Eye (tissue), 1 donor: ENCODE measurements around the gene PTPRN2.
"Not testable (repeated sequence)": the region's sequence is repeated elsewhere in the genome, so short reads cannot be mapped to it uniquely, and the experiment has no call there.

Source experiments
- DNase-seq: peaks from one replicate; pipeline ENCODE4 v3.0.0-alpha.2; 2015

The PTPRN2 gene

DNA sequence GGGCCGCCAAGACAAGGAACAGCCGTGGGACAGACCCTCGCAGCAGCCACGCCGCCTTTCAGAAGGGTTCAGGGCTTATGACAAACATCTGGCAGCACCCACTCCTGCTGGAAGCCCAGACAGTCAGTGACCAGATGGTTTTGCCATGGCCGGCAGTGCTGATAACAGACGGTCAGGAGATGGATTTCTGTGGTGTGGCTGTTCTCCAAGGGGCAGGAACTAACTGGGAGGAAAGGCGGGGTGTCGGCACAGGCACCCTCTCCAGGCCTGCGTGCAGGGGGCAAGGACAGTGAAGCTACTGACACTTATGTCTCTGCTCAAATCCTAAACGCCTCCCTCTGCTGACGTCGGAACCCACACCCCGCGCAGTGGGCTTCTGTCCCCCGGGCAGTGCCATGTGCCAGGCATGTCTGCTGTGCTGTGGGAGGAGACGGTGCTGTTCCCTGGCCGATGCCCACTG, 834.8 kb downstream of the PTPRN2 start:
- no peak for DNase-seq

GRCh38 chr7:157751951-157752673, 835.5 kb downstream of the PTPRN2 start:
- DNase-seq, result no peak

- peak; percentile 87 for DNase-seq
These were observed 836.2 kb downstream of the PTPRN2 start for GRCh38 chr7:157751406-157751805.

- no peak for DNase-seq
These were observed 837.3 kb downstream of the PTPRN2 start for GRCh38 chr7:157750291-157750690.

DNA sequence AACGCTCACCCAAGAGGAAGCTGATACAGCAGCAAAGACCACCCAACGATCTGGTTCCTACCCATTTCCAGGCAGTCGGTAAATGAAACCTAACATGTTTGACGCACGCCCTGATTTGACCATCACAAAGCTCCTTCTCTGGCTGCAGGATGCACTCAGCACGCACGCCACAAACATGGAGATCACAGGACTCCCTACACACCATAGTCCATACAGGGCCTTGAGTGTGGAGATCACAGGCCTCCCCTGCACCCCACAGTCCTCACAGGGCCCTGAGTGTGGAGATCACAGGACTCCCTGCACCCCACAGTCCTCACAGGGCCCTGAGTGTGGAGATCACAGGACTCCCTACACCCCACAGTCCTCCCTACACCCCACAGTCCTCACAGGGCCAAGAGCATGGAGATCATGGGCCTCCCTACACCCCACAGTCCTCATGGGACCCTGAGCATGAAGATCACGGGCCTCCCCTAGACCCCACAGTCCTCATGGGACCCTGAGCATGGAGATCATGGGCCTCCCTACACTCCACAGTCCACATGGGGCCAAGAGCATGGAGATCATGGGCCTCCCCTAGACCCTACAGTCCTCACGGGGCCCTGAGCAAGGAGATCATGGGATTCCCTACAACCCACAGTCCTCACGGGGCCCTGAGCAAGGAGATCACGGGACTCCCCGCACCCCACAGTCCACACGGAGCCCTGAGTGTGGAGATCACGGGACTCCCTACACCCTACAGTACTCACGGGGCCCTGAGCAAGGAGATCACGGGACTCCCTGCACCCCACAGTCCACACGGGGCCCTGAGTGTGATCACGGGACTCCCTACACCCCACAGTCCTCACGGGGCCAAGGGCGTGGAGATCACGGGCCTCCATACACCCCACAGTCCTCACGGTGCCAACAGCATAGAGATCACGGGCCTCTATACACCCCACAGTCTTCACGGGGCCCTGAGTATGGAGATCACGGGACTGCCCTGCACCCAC, 841.6 kb downstream of the PTPRN2 start:
- no peak for DNase-seq

- DNase-seq, result no peak
These were observed 842.6 kb downstream of the PTPRN2 start for GRCh38 chr7:157744786-157745601.

DNA sequence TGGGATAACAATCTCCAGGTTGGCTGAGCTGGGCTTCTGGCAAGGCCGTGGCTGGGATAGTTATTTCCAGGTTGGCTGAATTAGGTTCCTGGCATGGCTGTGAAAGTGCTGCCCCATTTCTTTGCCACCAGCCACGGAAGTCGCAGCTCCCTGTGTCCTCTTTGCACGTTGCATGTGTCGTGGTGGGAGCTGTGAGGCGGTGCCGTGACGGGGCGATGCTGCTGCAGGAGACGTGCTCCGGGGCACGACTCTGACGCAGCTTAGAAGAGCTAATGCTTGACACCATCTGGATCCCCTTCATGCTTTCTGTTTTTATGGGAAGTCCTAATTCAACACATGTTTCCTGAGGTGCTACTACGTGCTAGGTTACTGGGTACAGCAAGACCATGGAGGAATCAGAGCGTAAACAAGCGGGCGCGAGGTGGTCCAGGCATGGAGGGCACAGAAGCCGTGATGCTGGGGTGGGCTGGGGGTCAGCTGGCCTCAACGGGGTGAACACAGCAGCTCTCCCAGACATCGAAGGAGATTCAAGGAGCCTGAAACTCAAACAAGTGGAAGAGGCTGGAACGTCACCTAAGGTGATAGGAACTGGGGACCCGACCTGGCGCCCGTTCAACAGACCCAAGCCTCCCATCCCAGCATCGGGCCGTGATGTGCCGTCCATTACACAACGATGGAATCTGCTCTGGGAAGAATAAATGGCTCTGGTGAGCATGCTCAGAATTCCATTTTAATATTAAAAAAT, 843.7 kb downstream of the PTPRN2 start:
- no peak for DNase-seq

DNA sequence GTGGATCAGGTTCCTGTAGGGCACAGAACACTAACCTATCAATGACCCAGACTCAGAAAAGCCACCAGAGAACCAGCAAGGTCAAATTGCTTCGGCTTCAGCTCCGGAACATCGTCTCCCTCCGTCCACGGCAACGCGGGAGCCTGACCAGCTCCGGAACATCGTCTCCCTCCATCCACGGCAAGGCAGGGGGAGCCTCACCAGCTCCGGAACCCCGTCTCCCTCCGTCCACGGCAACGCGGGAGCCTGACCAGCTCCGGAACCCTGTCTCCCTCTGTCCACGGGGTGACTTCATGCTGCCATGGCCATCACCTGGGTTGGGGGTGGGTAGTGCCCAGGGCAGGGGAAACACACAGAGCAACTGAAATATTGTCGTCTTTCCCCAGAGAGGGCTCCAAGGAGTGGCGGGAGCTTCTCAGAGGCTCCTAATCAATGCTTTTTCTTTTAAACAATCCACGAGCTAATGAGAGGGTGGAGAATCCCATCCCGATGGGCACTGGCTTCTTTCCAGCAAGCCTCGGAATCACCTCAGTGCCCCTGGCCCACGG, 847.3 kb downstream of the PTPRN2 start:
- no peak for DNase-seq

DNA sequence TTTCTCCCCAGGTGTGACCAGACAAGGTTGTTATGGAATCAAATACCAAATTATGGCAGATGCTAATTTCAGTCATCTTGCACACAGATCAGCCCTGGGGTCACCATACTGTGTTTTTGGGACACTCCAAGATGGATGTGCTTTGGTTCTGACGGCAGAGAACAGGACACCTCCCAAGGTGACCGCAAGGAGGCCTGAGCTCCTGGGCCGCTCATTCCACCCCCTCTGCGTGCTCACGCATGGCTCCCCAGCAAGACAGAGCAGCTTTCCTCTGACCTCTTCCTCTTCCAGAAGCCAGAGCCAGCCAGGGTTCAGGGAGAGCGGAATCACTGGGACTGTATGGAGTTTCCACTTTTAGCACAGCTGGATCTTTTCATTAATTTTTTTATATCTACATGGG, 848.0 kb downstream of the PTPRN2 start:
- DNase-seq, result no peak

- DNase-seq, result peak; percentile 31
These were observed 848.6 kb downstream of the PTPRN2 start for GRCh38 chr7:157739031-157739430.

DNA sequence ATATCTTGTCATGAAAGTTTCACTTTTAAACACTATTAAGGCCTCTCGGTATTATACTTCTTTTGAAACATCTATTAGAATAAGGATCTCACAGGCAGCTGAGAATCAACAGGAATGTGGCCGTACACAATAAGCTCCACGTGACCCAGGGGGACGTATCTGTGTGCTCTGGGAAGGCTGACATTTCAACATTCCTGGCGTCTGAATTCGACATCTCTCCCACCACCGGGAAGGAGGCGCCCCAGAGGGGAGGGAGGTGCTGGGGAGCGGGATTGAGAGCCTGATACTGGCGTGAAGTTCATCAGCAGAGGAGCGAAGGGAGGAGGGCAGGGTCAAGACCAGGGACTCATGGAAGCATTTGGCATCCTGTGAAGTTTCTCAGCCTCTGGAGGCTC, 849.6 kb downstream of the PTPRN2 start:
- peak; percentile 85 for DNase-seq

GRCh38 chr7:157737151-157738065, 850.2 kb downstream of the PTPRN2 start:
- DNase-seq, result no peak

DNA sequence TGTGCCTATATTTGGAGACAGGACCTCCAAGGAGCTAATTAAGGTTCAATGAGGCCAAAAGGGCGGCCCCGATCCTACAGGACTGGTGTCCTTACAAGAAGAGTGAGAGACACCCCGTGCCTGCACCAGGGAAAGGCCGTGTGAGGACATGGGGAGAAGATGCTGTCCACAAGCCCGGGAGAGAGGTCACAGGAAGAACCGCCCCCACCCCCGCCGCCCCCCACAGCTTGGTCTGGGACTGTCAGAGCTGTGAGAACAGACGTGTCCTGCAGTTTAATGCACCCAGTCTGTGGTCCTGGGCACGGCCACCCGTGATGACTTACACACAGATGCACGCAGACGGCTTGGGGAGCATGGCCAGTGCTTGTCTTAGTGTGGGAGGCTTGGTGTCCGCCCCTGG, 851.3 kb downstream of the PTPRN2 start:
- no peak for DNase-seq

DNA sequence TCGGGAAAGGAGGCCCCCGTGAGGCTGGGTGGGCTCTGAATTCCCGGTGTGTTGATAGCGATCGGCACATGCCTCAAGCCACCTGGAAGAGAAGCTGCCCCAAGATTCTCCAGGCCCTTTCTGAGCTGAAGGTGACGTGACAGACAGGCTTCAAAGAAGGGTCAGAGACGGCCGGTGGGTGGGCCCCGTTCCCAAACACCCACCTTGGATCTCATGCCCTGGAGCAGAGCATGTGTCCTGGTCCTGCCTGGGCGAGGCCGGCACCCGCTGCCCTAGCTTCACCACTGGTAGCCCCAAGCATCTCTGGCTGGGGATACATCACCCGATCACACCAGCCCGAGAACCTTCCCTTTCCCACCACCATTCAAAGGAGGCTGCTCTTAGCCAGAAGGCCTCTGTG, 851.8 kb downstream of the PTPRN2 start:
- no peak for DNase-seq

- DNase-seq, result no peak
These were observed 852.7 kb downstream of the PTPRN2 start for GRCh38 chr7:157734676-157735640.

- DNase-seq, result not testable (repeated sequence)
These were observed 853.7 kb downstream of the PTPRN2 start for GRCh38 chr7:157733760-157734395.

DNA sequence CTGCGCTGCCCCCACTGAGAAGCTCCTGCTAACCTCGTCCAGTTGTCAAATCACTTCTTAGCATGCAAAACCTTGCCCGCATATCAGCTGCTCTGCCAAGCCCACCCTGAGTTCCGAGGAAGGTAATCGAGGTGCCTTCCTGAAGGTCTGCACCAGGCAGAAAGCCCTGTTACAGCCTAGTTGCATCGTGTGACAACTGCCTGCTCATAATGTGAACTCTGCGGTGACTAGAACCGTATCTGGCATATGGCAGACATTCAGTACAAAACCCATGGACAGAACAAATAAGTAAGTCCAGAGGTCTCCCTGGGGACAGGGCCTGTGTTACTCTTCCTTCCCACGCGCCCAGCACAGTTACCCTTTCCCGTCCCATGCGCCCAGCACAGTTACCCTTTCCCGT, 856.5 kb downstream of the PTPRN2 start:
- no peak for DNase-seq

GRCh38 chr7:157730614-157731013, 857.0 kb downstream of the PTPRN2 start:
- DNase-seq, result no peak

GRCh38 chr7:157729566-157729965, 858.1 kb downstream of the PTPRN2 start:
- no peak for DNase-seq
